Measurements from ENCODE around the gene DNPH1. TPM values are rescaled to one million over a fixed set of nuclear protein-coding genes. Genes with fewer than 3 reads are reported as not detected.

DNPH1 gene
- total and polyA plus RNA-seq, 9 of the 15 experiments (the other 6 are each of a cell fraction or from before 2014, with no cell fraction given), result 7.3 to 300 (median 68.7) TPM

DNA sequence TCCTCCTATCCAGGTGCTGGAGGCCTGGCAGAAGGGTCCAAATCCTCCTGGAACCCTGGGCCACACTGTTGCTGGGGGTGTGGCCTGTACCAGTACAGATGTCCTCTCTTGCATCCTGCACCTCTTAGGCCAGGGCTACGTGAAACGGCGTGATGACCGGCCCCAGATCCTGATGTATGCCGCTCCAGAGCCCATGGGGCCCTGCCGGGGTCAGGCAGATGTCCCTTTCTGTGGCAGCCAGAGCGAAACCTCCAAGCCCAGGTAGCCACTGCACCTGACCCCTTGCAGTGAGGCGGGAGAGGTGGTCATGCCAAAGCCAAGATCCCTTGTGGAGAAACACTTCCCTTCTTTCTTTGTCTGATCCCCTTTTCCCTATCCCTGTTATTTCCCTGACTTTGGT lies 14.2 kb downstream of the DNPH1 start:
- Histone ChIP-seq H2AFZ (ENCODE audit: low read depth, low read length) (no peak overlapping the region), H3K4me3 (no peak overlapping the region), H3K4me1 (replicated peaks in 1 of 2; ENCODE audit: control insufficient read depth in 2 of 2, insufficient read depth in 2 of 2, low read length in 2 of 2) (peaks cover 9 to 14% of the 10 kb centered on the region in 2 experiments; a peak in 4 of 5 replicates), H3K27me3 (ENCODE audit: control insufficient read depth in 2 of 2, insufficient read depth in 2 of 2, low read length in 2 of 2) (no peaks in the 10 kb centered on the region), H4K20me1 (replicated peaks; ENCODE audit: control insufficient read depth, insufficient read depth, low read length) (no peaks in the 10 kb centered on the region), H3K9me1 (ENCODE audit: control insufficient read depth, insufficient read depth, low read length) (no peaks in the 10 kb centered on the region), H3K9ac (ENCODE audit: insufficient read depth in 1 of 2, low read depth in 2 of 2, low read length in 2 of 2) (0 out of 4 replicates have a peak overlapping the region, but pooled peaks of 1 of the 2 experiments have one; percentile 3), H3K4me2 (ENCODE audit: insufficient read depth, low read length) (no peak overlapping the region), H3K36me3 (ENCODE audit: control insufficient read depth, insufficient read depth, low read length) (no peaks in the 10 kb centered on the region), H3K9me3 (replicated peaks; ENCODE audit: control insufficient read depth, insufficient read depth, low read depth, low read length) (no peaks in the 10 kb centered on the region), H3K27ac (ENCODE audit: extremely low read depth, low read depth, low read length) (no peak overlapping the region), H3K79me2 (ENCODE audit: control insufficient read depth, insufficient read depth, low read length) (no peaks in the 10 kb centered on the region)
- CTCF ChIA-PET (ENCODE audit: low intra/inter-chr PET ratio), result no interaction called here
- POLR2A ChIA-PET, result interaction anchor here (1.0 to 10.7 kb wide), 4 partner anchors 11 to 35 kb away, joined by 3 to 118 read pairs (median 6); partner anchors contain the start of genes CUL9 and DNPH1
- no peak for ATAC-seq
- 70% methylated on average over 8 of the region's 8 CpGs for WGBS (ENCODE audit: insufficient coverage, low coverage, missing lambda C conversion rate)
- in situ Hi-C loops (cut with MboI) (no loop called here), intact Hi-C loops (cut with micrococcal nuclease) (no loop called here)
- FAIRE-seq, result no peak
- BruUV-seq (replicated peaks), result no TSS peak
- TF ChIP-seq PPARD (CRISPR knock-in tag; IDR thresholded peaks at IDR 0.05), result no peak
- no peak for TF ChIP-seq RBM22 (IDR thresholded peaks at IDR 0.05; ENCODE audit: low read depth, low read length, poor library complexity, severe bottlenecking)
- no peak for TF ChIP-seq SMARCE1 (IDR thresholded peaks at IDR 0.05)
- TF ChIP-seq NCOA1 (IDR thresholded peaks at IDR 0.05; ENCODE audit: low read depth), result no peak
- TF ChIP-seq RHOXF2B (CRISPR knock-in tag; conservative IDR thresholded peaks at IDR 0.05), result no peak
- no peak for TF ChIP-seq ZNF23 (CRISPR knock-in tag; IDR thresholded peaks at IDR 0.05)
- TF ChIP-seq, protein P1, sequence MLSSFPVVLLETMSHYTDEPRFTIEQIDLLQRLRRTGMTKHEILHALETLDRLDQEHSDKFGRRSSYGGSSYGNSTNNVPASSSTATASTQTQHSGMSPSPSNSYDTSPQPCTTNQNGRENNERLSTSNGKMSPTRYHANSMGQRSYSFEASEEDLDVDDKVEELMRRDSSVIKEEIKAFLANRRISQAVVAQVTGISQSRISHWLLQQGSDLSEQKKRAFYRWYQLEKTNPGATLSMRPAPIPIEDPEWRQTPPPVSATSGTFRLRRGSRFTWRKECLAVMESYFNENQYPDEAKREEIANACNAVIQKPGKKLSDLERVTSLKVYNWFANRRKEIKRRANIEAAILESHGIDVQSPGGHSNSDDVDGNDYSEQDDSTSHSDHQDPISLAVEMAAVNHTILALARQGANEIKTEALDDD (IDR thresholded peaks at IDR 0.05), result no peak
- TF ChIP-seq ZNF274 (IDR thresholded peaks at IDR 0.05; ENCODE audit: borderline replicate concordance, low read depth, low read length), result no peak
- TF ChIP-seq MYC (IDR thresholded peaks at IDR 0.05; ENCODE audit: low read depth, low read length), result no peak
- TF ChIP-seq MYC (CRISPR knock-in tag; IDR thresholded peaks at IDR 0.05; ENCODE audit: borderline replicate concordance, low read depth), result no peak
- no peak for TF ChIP-seq ELK3 (CRISPR knock-in tag; IDR thresholded peaks at IDR 0.05)
- DNase-seq (ENCODE audit: extremely low read depth in 1 of 4, low spot score in 3 of 4), result no peak
